H9 (cell line): Measurements from ENCODE around the gene CDYL2. TPM values are rescaled to one million over a fixed set of nuclear protein-coding genes. Genes with fewer than 3 reads are reported as not detected.

Experiments used
- DNase-seq: peaks from one replicate; pipeline ENCODE4 v3.0.0-alpha.2; 2017
- H2AFZ ChIP-seq: one replicate; pipeline ENCODE4 v1.6.1; 2013; ENCODE audit warnings: mild to moderate bottlenecking, low read length, control low read depth, moderate library complexity
- H2AK5ac ChIP-seq: 2 replicates; pipeline ENCODE4 v1.6.1; 2013; ENCODE audit warnings: low read length, control low read depth, mixed read lengths; ENCODE audit not compliant: insufficient read length
- H2BK120ac ChIP-seq: one replicate; pipeline ENCODE4 v1.6.1; 2013; ENCODE audit warnings: low read depth, mild to moderate bottlenecking, low read length, control low read depth, inconsistent platforms; ENCODE audit not compliant: poor library complexity, severe bottlenecking
- H2BK12ac ChIP-seq: 2 replicates; pipeline ENCODE4 v1.6.1; 2013; ENCODE audit warnings: low read length, control low read depth, mixed read lengths, low read depth; ENCODE audit not compliant: insufficient read length
- H2BK15ac ChIP-seq: 2 replicates; pipeline ENCODE4 v1.6.1; 2013; ENCODE audit warnings: low read depth, low read length, control low read depth
- H2BK20ac ChIP-seq: one replicate; pipeline ENCODE4 v1.6.1; 2013; ENCODE audit warnings: low read depth, mild to moderate bottlenecking, low read length, control low read depth, inconsistent platforms; ENCODE audit not compliant: poor library complexity, severe bottlenecking
- H2BK5ac ChIP-seq: 2 replicates; pipeline ENCODE4 v1.6.1; 2013; ENCODE audit warnings: low read length, control low read depth, mixed read lengths; ENCODE audit not compliant: insufficient read length
- H3K14ac ChIP-seq: 2 replicates; pipeline ENCODE4 v1.6.1; 2013; ENCODE audit warnings: low read length, control low read depth; ENCODE audit not compliant: insufficient read depth
- H3K18ac ChIP-seq: 2 replicates; pipeline ENCODE4 v1.6.1; 2013; ENCODE audit warnings: low read depth, mild to moderate bottlenecking, mixed read lengths, low read length, control low read depth; ENCODE audit not compliant: insufficient read length
- H3K23ac ChIP-seq: 2 replicates; pipeline ENCODE4 v1.6.1; 2013; ENCODE audit warnings: low read length, control low read depth, mixed read lengths, low read depth; ENCODE audit not compliant: insufficient read length
- H3K23me2 ChIP-seq: 2 replicates; pipeline ENCODE4 v1.6.1; 2013; ENCODE audit warnings: low read depth, mild to moderate bottlenecking, mixed read lengths, low read length, control low read depth; ENCODE audit not compliant: insufficient read length, poor library complexity, severe bottlenecking
- H3K27ac ChIP-seq: 2 replicates; pipeline ENCODE4 v1.5.1; 2013; ENCODE audit warnings: low read length, control low read depth, mixed read lengths, low read depth; ENCODE audit not compliant: insufficient read length
- H3K27me3 ChIP-seq: 2 replicates; pipeline ENCODE4 v1.6.1; 2013; ENCODE audit warnings: low read length, control low read depth, inconsistent platforms; ENCODE audit not compliant: insufficient read depth
- H3K4ac ChIP-seq: 2 replicates; pipeline ENCODE4 v1.6.1; 2013; ENCODE audit warnings: low read depth, mild to moderate bottlenecking, control low read depth, inconsistent platforms, low read length, moderate library complexity
- H3K4me1 ChIP-seq: 2 replicates; pipeline ENCODE4 v1.6.1; 2013; ENCODE audit warnings: low read length, control low read depth, inconsistent platforms; ENCODE audit not compliant: insufficient read depth
- H3K4me2 ChIP-seq: 2 replicates; pipeline ENCODE4 v1.6.1; 2013; ENCODE audit warnings: low read length, control low read depth, mixed read lengths; ENCODE audit not compliant: insufficient read length, insufficient read depth
- H3K56ac ChIP-seq: 2 replicates; pipeline ENCODE4 v1.6.1; 2013; ENCODE audit warnings: low read depth, mild to moderate bottlenecking, mixed read lengths, low read length, control low read depth; ENCODE audit not compliant: insufficient read length
- H3K79me1 ChIP-seq: 2 replicates; pipeline ENCODE4 v1.6.1; 2013; ENCODE audit warnings: low read depth, mild to moderate bottlenecking, moderate library complexity, low read length, control low read depth, inconsistent platforms; ENCODE audit not compliant: insufficient read depth, poor library complexity, severe bottlenecking
- H3K79me2 ChIP-seq: 2 replicates; pipeline ENCODE4 v1.6.1; 2013; ENCODE audit warnings: low read length, control low read depth, inconsistent platforms; ENCODE audit not compliant: insufficient read depth
- H3K9ac ChIP-seq: 2 replicates; pipeline ENCODE4 v1.6.1; 2013; ENCODE audit warnings: low read length, control low read depth, mixed read lengths; ENCODE audit not compliant: insufficient read length; ENCODE audit errors: extremely low read depth
- H3K9me3 ChIP-seq: one replicate; pipeline ENCODE4 v1.6.1; 2013; ENCODE audit warnings: low read depth, low read length, inconsistent platforms; ENCODE audit not compliant: control insufficient read depth
- H3T11ph ChIP-seq: one replicate; pipeline ENCODE4 v1.6.1; 2013; ENCODE audit warnings: mild to moderate bottlenecking, low read length, control low read depth, inconsistent platforms
- H4K20me1 ChIP-seq: one replicate; pipeline ENCODE4 v1.6.1; 2013; ENCODE audit not compliant: control insufficient read depth, insufficient read length, insufficient read depth
- H4K5ac ChIP-seq: 2 replicates; pipeline ENCODE4 v1.6.1; 2013; ENCODE audit warnings: low read depth, mild to moderate bottlenecking, mixed read lengths, low read length, control low read depth; ENCODE audit not compliant: insufficient read length
- H4K8ac ChIP-seq: replicated peaks from 2 replicates; pipeline ENCODE4 v1.6.1; 2013; ENCODE audit warnings: low read length, control low read depth, mixed read lengths, low read depth; ENCODE audit not compliant: insufficient read length
- H4K91ac ChIP-seq: 2 replicates; pipeline ENCODE4 v1.6.1; 2013; ENCODE audit warnings: low read depth, mild to moderate bottlenecking, moderate library complexity, mixed read lengths, low read length, control low read depth; ENCODE audit not compliant: insufficient read length
- H3K27ac Mint-ChIP-seq, 3 experiments: 2 replicates in 2 of 3; 3 replicates in 1 of 3; pipeline ENCODE4 v1.8.0; 2020 to 2021; ENCODE audit warnings: mixed read lengths in 3 of 3, mild to moderate bottlenecking in 1 of 3, moderate library complexity in 1 of 3
- H3K27me3 Mint-ChIP-seq: 2 replicates; pipeline ENCODE4 v1.8.0; 2021; ENCODE audit warnings: low read depth, mild to moderate bottlenecking, moderate library complexity, mixed read lengths
- H3K36me3 Mint-ChIP-seq, 3 experiments: 2 replicates in 2 of 3; 3 replicates in 1 of 3; pipeline ENCODE4 v1.8.0; 2020 to 2021; ENCODE audit warnings: low read depth in 3 of 3, mixed read lengths in 3 of 3; ENCODE audit not compliant: insufficient read depth in 1 of 3
- H3K4me1 Mint-ChIP-seq, 2 experiments: 2 replicates each; pipeline ENCODE4 v1.8.0; 2020; ENCODE audit warnings: mixed read lengths in 2 of 2
- H3K4me3 Mint-ChIP-seq, 2 experiments: 2 replicates in 1 of 2; 3 replicates in 1 of 2; pipeline ENCODE4 v1.8.0; 2020 to 2021; ENCODE audit warnings: mild to moderate bottlenecking in 2 of 2, mixed read lengths in 2 of 2, moderate library complexity in 1 of 2
- H3K9me3 Mint-ChIP-seq, 2 experiments: 2 replicates in 1 of 2; 3 replicates in 1 of 2; pipeline ENCODE4 v1.8.0; 2020; ENCODE audit warnings: mild to moderate bottlenecking in 2 of 2, mixed read lengths in 2 of 2, moderate library complexity in 1 of 2
- WGBS: extraction: QIAGEN DNeasy Blood & Tissue Kit; methylation state at CpG from one replicate; pipeline ENCODE4 v1.1.7; 2013; ENCODE audit warnings: missing lambda C conversion rate, low lambda C conversion rate, mixed read lengths; ENCODE audit not compliant: insufficient read length; ENCODE audit errors: extremely low coverage; 5-methylcytosine and 5-hydroxymethylcytosine counted together
- total RNA-seq: library from RNA; stranded (reverse); gene quantifications from 2 replicates; pipeline ENCODE4 v1.2.1, GENCODE V29; 2021
- TF ChIP-seq, protein P1 (sequence below): fragments of 200-600 bp; sonication (generic); conservative IDR thresholded peaks from 3 replicates; pipeline ENCODE4 v1.8.0; 2021; ENCODE audit warnings: antibody characterized with exemption, mild to moderate bottlenecking

The CDYL2 gene
- total RNA-seq, 1 experiment from 2014 or later = 4.2 TPM

- Histone ChIP-seq H3K23ac (no peak overlapping the region), H3K9me3 (no peaks in the 10 kb centered on the region), H3K4me1 (no peaks in the 10 kb centered on the region; the same call in 1 of the 2 replicates), H3K4me2 (no peak overlapping the region), H4K8ac (no peak overlapping the region), H3K27me3 (no peaks in the 10 kb centered on the region), H3K23me2 (no peaks in the 10 kb centered on the region), H3T11ph (no peak overlapping the region), H2BK15ac (no peak overlapping the region), H2AK5ac (no peak overlapping the region), H3K79me1 (no peaks in the 10 kb centered on the region), H4K5ac (no peak overlapping the region), H3K56ac (no peak overlapping the region), H3K27ac (no peak overlapping the region), H3K14ac (no peak overlapping the region), H3K4ac (no peak overlapping the region), H2BK120ac (no peak overlapping the region), H4K20me1 (no peaks in the 10 kb centered on the region), H2BK20ac (no peak overlapping the region), H2BK5ac (no peak overlapping the region), H3K79me2 (no peaks in the 10 kb centered on the region), H2AFZ (no peak overlapping the region), H3K9ac (no peak overlapping the region), H3K18ac (no peak overlapping the region), H4K91ac (no peak overlapping the region), H2BK12ac (no peak overlapping the region)
- DNase-seq = no peak
- Mint-ChIP-seq H3K9me3 (no peaks in the 10 kb centered on the region), H3K4me3 (no peak overlapping the region), H3K27ac (no peak overlapping the region), H3K36me3 (no peaks in the 10 kb centered on the region), H3K27me3 (no peaks in the 10 kb centered on the region), H3K4me1 (peaks cover 4 to 6% of the 10 kb centered on the region in 2 experiments)
- TF ChIP-seq, protein P1, sequence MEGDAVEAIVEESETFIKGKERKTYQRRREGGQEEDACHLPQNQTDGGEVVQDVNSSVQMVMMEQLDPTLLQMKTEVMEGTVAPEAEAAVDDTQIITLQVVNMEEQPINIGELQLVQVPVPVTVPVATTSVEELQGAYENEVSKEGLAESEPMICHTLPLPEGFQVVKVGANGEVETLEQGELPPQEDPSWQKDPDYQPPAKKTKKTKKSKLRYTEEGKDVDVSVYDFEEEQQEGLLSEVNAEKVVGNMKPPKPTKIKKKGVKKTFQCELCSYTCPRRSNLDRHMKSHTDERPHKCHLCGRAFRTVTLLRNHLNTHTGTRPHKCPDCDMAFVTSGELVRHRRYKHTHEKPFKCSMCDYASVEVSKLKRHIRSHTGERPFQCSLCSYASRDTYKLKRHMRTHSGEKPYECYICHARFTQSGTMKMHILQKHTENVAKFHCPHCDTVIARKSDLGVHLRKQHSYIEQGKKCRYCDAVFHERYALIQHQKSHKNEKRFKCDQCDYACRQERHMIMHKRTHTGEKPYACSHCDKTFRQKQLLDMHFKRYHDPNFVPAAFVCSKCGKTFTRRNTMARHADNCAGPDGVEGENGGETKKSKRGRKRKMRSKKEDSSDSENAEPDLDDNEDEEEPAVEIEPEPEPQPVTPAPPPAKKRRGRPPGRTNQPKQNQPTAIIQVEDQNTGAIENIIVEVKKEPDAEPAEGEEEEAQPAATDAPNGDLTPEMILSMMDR = no peak
- WGBS = no CpG with 5 or more reads among the region's 5 CpGs
These were observed 49.9 kb downstream of the CDYL2 start for GRCh38 chr16:80754476-80754875.
